ENCODE results near the gene YTHDF1. TPM values are rescaled to one million over a fixed set of nuclear protein-coding genes. Genes with fewer than 3 reads are reported as not detected.

The YTHDF1 gene
- total and polyA plus RNA-seq, 11 donors, result 14.7 to 38.2 (median 22.5) TPM

GRCh38 chr20:63186528-63187316 is 29.2 kb downstream of the YTHDF1 start:
- intact Hi-C loops (cut with DNase I), result no loop called here
- no peak overlapping the region for H3K4me3 ChIP-seq
- ATAC-seq, result no peak
- H3K27ac ChIP-seq, result no peak overlapping the region
- 86 to 91% (median 87%) methylated on average over 5 to 8 of the region's 8 CpGs for WGBS, 4 donors
- TF ChIP-seq POLR2A (IDR thresholded peaks at IDR 0.05), result no peak
- TF ChIP-seq CTCF (IDR thresholded peaks at IDR 0.05), result no peak
- H3K36me3 ChIP-seq, result no peaks in the 10 kb centered on the region
- no peaks in the 10 kb centered on the region for H3K9me3 ChIP-seq
- DNase-seq, result peak in 1 of 5 donors; percentile 7
- peaks cover 0 to 22% (median 15%) of the 10 kb centered on the region in 9 donors for H3K27me3 ChIP-seq
- no peaks in the 10 kb centered on the region for H3K4me1 ChIP-seq

GRCh38 chr20:63186084-63186483 is 29.8 kb downstream of the YTHDF1 start:
- Histone ChIP-seq H3K4me3 (no peak overlapping the region), H3K36me3 (no peaks in the 10 kb centered on the region), H3K9me3 (no peaks in the 10 kb centered on the region), H3K27me3 (peaks cover 0 to 29% (median 15%) of the 10 kb centered on the region in 9 donors), H3K4me1 (no peaks in the 10 kb centered on the region), H3K27ac (no peak overlapping the region)
- DNase-seq (no peak), ATAC-seq (no peak)
- intact Hi-C loops (cut with DNase I), result no loop called here
- WGBS, 4 donors, result 86 to 91% (median 88%) methylated on average over 7 to 8 of the region's 8 CpGs
- no peak for TF ChIP-seq CTCF (IDR thresholded peaks at IDR 0.05)
- TF ChIP-seq POLR2A (IDR thresholded peaks at IDR 0.05), result no peak

- no peak for TF ChIP-seq CTCF (IDR thresholded peaks at IDR 0.05)
- TF ChIP-seq POLR2A (IDR thresholded peaks at IDR 0.05), result no peak
- no peaks in the 10 kb centered on the region for H3K4me1 ChIP-seq
- DNase-seq (no peak), ATAC-seq (no peak)
- WGBS, 4 donors, result 87 to 93% (median 91%) methylated on average over 21 of the region's 21 CpGs
- no peak overlapping the region for H3K4me3 ChIP-seq
- H3K27me3 ChIP-seq, result peaks cover 4 to 36% (median 20%) of the 10 kb centered on the region in 9 donors
- no peaks in the 10 kb centered on the region for H3K9me3 ChIP-seq
- no peaks in the 10 kb centered on the region for H3K36me3 ChIP-seq
- no peak overlapping the region for H3K27ac ChIP-seq
- intact Hi-C loops (cut with DNase I), result no loop called here
These were observed 30.6 kb downstream of the YTHDF1 start for GRCh38 chr20:63185215-63185796.

GRCh38 chr20:63183422-63184146 is 32.3 kb downstream of the YTHDF1 start:
- no peaks in the 10 kb centered on the region for H3K36me3 ChIP-seq
- intact Hi-C loops (cut with DNase I), result no loop called here
- H3K4me1 ChIP-seq, result peaks cover 0 to 11% (median 6%) of the 10 kb centered on the region in 12 donors
- peak in 1 of 4 donors; percentile 25 for ATAC-seq
- no peak overlapping the region for H3K27ac ChIP-seq
- H3K4me3 ChIP-seq, result no peak overlapping the region
- 50 to 57% (median 53%) methylated on average over 10 to 13 of the region's 13 CpGs for WGBS, 4 donors
- DNase-seq, result peak in 1 of 5 donors; percentile 43
- no peaks in the 10 kb centered on the region for H3K9me3 ChIP-seq
- peaks cover 18 to 52% (median 35%) of the 10 kb centered on the region in 9 donors for H3K27me3 ChIP-seq
- TF ChIP-seq CTCF (IDR thresholded peaks at IDR 0.05), result peak; percentile 48 to 81 (median 64)
- no peak for TF ChIP-seq POLR2A (IDR thresholded peaks at IDR 0.05)
